HG03558 (cell line): ENCODE data around the gene TUBB8.
"Not testable (repeated sequence)": the region's sequence is repeated elsewhere in the genome, so short reads cannot be mapped to it uniquely, and the experiment has no call there.

Source experiments
- ATAC-seq: cut with Tn5 transposase; IDR thresholded peaks from one replicate; pipeline ENCODE4 v1.9.1; 2021; ENCODE audit warnings: moderate number of reproducible peaks; ENCODE audit not compliant: unreplicated experiment; ENCODE audit errors: extremely low read depth

TUBB8 gene

GRCh38 chr10:49926-50325 lies 830 bp upstream of the TUBB8 start:
- not testable (repeated sequence) for ATAC-seq

- ATAC-seq = not testable (repeated sequence)
Measured at GRCh38 chr10:47864-48263, 1.2 kb downstream of the TUBB8 start.

DNA sequence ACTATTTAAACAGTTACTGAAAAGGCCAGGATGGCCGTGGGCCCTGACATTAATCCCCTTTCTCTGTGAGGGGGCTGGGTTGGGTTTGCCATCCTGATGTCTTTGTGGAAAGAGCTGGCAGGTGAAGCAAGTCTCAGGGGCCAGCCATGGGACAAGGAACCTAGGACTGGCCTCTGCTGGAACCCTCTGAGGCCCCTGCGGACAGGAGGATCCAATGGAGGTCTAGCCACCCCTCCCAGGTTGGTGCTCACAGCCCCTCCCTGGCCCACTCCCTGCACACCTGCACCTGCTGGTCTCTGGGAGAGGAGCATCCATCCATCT lies 35.8 kb downstream of the TUBB8 start:
- ATAC-seq = not testable (repeated sequence)

- not testable (repeated sequence) for ATAC-seq
Measured at GRCh38 chr10:12444-13314, 36.4 kb downstream of the TUBB8 start.

DNA sequence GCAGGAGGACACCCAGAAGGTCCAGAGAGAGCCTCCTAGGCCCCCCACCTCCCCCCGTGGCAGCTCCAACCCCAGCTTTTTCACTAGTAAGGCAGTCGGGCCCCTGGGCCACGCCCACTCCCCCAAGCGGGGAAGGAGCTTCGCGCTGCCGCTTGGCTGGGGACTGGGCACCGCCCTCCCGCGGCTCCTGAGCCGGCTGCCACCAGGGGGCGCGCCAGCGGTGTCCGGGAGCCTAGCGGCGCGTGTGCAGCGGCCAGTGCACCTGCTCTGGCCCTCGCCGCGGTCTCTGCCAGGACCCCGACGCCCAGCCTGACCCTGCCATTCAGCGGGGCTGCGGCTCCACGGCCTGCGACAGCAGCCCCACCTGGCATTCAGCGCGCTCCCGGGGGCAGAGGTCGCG lies 37.8 kb downstream of the TUBB8 start:
- not testable (repeated sequence) for ATAC-seq

DNA sequence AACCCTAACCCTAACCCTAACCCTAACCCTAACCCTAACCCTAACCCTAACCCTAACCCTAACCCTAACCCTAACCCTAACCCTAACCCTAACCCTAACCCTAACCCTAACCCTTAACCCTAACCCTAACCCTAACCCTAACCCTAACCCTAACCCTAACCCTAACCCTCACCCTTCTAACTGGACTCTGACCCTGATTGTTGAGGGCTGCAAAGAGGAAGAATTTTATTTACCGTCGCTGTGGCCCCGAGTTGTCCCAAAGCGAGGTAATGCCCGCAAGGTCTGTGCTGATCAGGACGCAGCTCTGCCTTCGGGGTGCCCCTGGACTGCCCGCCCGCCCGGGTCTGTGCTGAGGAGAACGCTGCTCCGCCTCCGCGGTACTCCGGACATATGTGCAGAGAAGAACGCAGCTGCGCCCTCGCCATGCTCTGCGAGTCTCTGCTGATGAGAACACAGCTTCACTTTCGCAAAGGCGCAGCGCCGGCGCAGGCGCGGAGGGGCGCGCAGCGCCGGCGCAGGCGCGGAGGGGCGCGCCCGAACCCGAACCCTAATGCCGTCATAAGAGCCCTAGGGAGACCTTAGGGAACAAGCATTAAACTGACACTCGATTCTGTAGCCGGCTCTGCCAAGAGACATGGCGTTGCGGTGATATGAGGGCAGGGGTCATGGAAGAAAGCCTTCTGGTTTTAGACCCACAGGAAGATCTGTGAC lies 38.7 kb downstream of the TUBB8 start:
- ATAC-seq = not testable (repeated sequence)
